ENCODE measurements around the gene CD58. TPM values are rescaled to one million over a fixed set of nuclear protein-coding genes. Genes with fewer than 3 reads are reported as not detected.
"Not testable (repeated sequence)": the region's sequence is repeated elsewhere in the genome, so short reads cannot be mapped to it uniquely, and the experiment has no call there.

The CD58 gene
- total RNA-seq, 4 donors from 2014 or later, result 20.3 to 23.4 (median 21.7) TPM

GRCh38 chr1:116605315-116605714 is 34.5 kb upstream of the CD58 start:
- Histone ChIP-seq H3K4me1 (no peaks in the 10 kb centered on the region), H3K4me3 (no peak overlapping the region), H3K9me3 (no peaks in the 10 kb centered on the region), H3K36me3 (no peaks in the 10 kb centered on the region), H3K27me3 (no peaks in the 10 kb centered on the region), H3K27ac (replicated peaks in 1 of 4) (no peak overlapping the region)
- WGBS, result 95% methylated on average over 1 of the region's 1 CpG
- no peak for DNase-seq (ENCODE audit: extremely low spot score)
- intact Hi-C loops (cut with DNase I), result no loop called here
- TF ChIP-seq POLR2AphosphoS5 (IDR thresholded peaks at IDR 0.05) (no peak), EP300 (IDR thresholded peaks at IDR 0.05) (no peak), POLR2A (IDR thresholded peaks at IDR 0.05; ENCODE audit: low read depth) (no peak), CTCF (IDR thresholded peaks at IDR 0.05) (no peak)

DNA sequence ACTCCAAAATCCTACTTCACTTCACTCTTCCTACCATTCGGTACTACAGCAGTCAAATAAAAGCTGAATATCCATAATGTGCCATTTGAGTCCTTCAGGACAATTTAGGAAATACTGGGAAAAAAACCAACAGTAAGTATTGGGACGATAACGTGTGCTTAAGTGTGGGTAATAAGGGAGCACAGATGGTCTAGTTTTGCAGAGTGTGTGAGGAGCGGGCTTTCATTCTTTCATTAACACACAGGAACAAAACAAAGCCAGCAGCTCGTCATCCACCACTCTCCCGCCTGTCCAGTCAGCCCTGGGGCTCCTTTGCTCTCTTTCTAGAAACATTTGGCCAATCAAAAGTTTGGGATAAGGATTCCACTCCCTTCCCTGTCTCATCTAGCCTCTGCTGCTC is 33.6 kb upstream of the CD58 start:
- H3K36me3 ChIP-seq; H3K9me3 ChIP-seq; H3K4me3 ChIP-seq; intact Hi-C loops (cut with DNase I); H3K27ac ChIP-seq (replicated peaks in 1 of 4); H3K4me1 ChIP-seq; H3K27me3 ChIP-seq; DNase-seq (ENCODE audit: extremely low spot score): not testable (repeated sequence)
- WGBS, result 90% methylated on average over 6 of the region's 6 CpGs

GRCh38 chr1:116603646-116604045 is 32.8 kb upstream of the CD58 start:
- H3K27ac ChIP-seq (replicated peaks in 1 of 4); H3K4me3 ChIP-seq; H3K9me3 ChIP-seq; H3K36me3 ChIP-seq; intact Hi-C loops (cut with DNase I); H3K27me3 ChIP-seq; H3K4me1 ChIP-seq; DNase-seq (ENCODE audit: extremely low spot score): not testable (repeated sequence)
- whole genome bisulfite sequencing, result 90% methylated on average over 4 of the region's 21 CpGs

DNA sequence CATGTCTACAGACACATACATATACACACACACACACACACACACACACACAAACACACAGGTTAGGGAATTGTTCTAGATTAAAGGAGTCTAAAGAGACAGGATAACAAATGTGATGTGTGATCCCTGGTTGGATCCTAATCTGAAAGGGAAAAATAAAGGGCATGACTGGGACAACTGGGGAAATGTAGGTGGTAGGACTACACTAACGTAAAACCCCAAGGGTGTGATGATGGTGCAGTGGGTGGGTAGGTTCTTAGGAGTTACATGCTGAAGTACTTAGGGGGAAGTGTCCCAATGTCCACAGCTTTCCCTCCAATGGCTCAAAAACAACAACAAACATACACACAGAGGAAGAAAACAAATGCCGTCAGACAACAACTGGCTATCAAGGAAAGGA is 28.5 kb upstream of the CD58 start:
- H3K4me1 ChIP-seq; H3K36me3 ChIP-seq; H3K27me3 ChIP-seq; H3K4me3 ChIP-seq; intact Hi-C loops (cut with DNase I); H3K9me3 ChIP-seq; H3K27ac ChIP-seq (replicated peaks in 1 of 4); DNase-seq (ENCODE audit: extremely low spot score): not testable (repeated sequence)
- WGBS, result 76% methylated on average over 2 of the region's 2 CpGs

DNA sequence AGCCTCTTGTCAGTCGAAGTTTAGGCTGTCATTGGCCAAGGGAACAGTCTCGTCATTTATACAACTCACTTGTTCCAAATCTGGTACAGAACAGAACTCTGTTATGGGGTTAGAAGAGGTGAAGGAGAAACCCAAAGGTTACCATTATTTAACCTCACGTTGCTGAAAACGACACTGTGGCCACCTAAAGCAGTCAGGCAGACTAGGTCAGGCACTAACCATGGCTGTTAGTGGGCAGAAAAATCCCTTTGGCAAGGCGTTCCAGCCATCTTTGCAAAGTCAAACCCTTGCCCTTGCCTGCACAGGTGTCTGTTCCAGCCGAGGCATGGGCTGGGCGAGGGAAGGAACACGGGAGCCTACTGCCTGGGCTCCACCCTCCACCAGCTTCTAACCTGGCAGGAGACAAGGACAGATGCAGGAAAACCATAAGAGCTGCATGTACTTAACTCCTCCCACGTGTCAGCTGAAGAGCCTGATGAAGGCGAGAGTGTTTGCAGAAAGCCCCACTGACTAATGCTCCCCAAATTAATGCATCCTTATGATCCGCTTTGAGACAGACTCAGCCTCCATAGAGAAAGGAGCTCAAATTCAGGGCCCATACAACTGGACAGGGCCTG is 27.7 kb upstream of the CD58 start:
- H3K4me3 ChIP-seq; DNase-seq (ENCODE audit: extremely low spot score); H3K36me3 ChIP-seq; H3K4me1 ChIP-seq; H3K27me3 ChIP-seq; H3K9me3 ChIP-seq; intact Hi-C loops (cut with DNase I); H3K27ac ChIP-seq (replicated peaks in 1 of 4): not testable (repeated sequence)
- 97% methylated on average over 11 of the region's 11 CpGs for WGBS

DNA sequence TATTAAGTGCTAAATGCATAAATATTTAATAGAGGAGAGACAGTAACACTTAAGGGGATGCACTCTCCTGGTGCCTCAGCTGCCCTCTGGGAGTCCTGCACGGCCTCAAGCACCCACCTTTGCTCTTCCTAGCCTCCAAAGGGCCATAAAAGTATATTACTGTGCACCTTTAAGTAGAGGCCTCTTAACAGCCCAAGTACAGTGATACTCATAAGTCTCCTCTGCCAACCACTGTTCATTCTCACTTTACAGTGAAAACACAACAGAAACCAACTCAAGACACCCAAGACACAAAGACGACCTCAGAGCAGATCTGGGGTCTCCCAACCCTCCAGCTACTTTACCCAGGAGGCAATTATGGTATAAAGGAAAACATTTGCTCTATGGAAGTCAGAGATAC is 26.6 kb upstream of the CD58 start:
- H3K4me1 ChIP-seq; H3K9me3 ChIP-seq; H3K27me3 ChIP-seq; H3K36me3 ChIP-seq; H3K4me3 ChIP-seq; DNase-seq (ENCODE audit: extremely low spot score); H3K27ac ChIP-seq (replicated peaks in 1 of 4): not testable (repeated sequence)
- intact Hi-C loops (cut with DNase I), result loop anchor here (2.0 kb wide), 1 partner anchor 23 kb away; no protein-coding TSS in a partner anchor
- WGBS, result 95% methylated on average over 2 of the region's 2 CpGs

GRCh38 chr1:116596742-116597307 is 26.0 kb upstream of the CD58 start:
- H3K27me3 ChIP-seq, result not testable (repeated sequence)
- intact Hi-C loops (cut with DNase I), result loop anchor here (2.0 kb wide), 1 partner anchor 22 kb away; no protein-coding TSS in a partner anchor

More at GRCh38 chr1:116596742-116597307, 26.0 kb upstream of the CD58 start:
- not testable (repeated sequence) for H3K9me3 ChIP-seq; H3K4me3 ChIP-seq; H3K4me1 ChIP-seq; H3K27ac ChIP-seq (replicated peaks in 1 of 4); DNase-seq (ENCODE audit: extremely low spot score); H3K36me3 ChIP-seq
- WGBS, result 85% methylated on average over 5 of the region's 5 CpGs
